Testis (tissue), 2 donors: ENCODE results near the gene ISYNA1.

Source experiments
- CTCF ChIP-seq, 3 experiments: fragments of 450-650 bp in 2 of 3; fragments of 200-600 bp in 1 of 3; sonication (generic) in 1 of 3; IDR thresholded peaks; one replicate each; pipeline ENCODE4 v1.5.1; 2016 to 2019; ENCODE audit warnings: antibody characterized with exemption in 3 of 3, mild to moderate bottlenecking in 2 of 3, moderate library complexity in 1 of 3
- POLR2A ChIP-seq: fragments of 450-650 bp; IDR thresholded peaks from one replicate; pipeline ENCODE4 v1.6.1; 2017; ENCODE audit warnings: antibody characterized with exemption, mild to moderate bottlenecking, moderate library complexity

GRCh38 chr19:18444513-18444912 is 6.6 kb upstream of the ISYNA1 start:
- no peak for TF ChIP-seq POLR2A
- TF ChIP-seq CTCF (IDR thresholded peaks at IDR 0.05), result no peak
